K562 (cell line): Measurements from ENCODE around the gene PIH1D1. TPM values are rescaled to one million over a fixed set of nuclear protein-coding genes. Genes with fewer than 3 reads are reported as not detected.

Experiments used
- ATAC-seq: fragments of 200-7000 bp; cut with Tn5 transposase; 3 replicates; pipeline ENCODE4 v1.9.1; 2020; ENCODE audit warnings: moderate library complexity
- BruUV-seq: library from RNA; stranded (reverse); fragments of 400-500 nt; replicated peaks from 2 replicates; lab custom pipeline; 2021; lab: Mats Ljungman, UMichigan
- CTCF ChIA-PET: fragments of 300-600 bp; formaldehyde crosslinking; extraction: SDS; loops from one replicate; lab custom pipeline; 2021; ENCODE audit warnings: low intra/inter-chr PET ratio; lab: Yijun Ruan, JAX
- POLR2A ChIA-PET: fragments of 300-600, 350-650 bp; sonication (Branson Sonifier 250); formaldehyde crosslinking; extraction: SDS; loops from one replicate; lab custom pipeline; 2021; ENCODE audit warnings: antibody characterized with exemption, inconsistent platforms; lab: Yijun Ruan, JAX
- DNase-seq, 4 experiments: peaks; one replicate each; pipeline versions ENCODE4 v3.0.0 to v3.0.0-alpha.2; 2011 to 2018; ENCODE audit warnings: low spot score in 3 of 4, mixed read lengths in 3 of 4; ENCODE audit errors: extremely low read depth in 1 of 4
- FAIRE-seq: peaks from 2 replicates; lab custom pipeline; 2011; peaks lifted over from hg19 to GRCh38; lab: Jason Lieb, UNC
- H2AFZ ChIP-seq: 2 replicates; pipeline ENCODE4 v1.6.0; 2011; ENCODE audit warnings: low read depth, low read length, control low read depth, inconsistent platforms
- H3K27ac ChIP-seq: fragments of 200-600 bp; 3 replicates; pipeline ENCODE4 v1.8.0; 2011; ENCODE audit warnings: low read depth, mild to moderate bottlenecking, control low read depth, inconsistent platforms, low read length, moderate library complexity, mixed read lengths; ENCODE audit errors: extremely low read depth
- H3K27me3 ChIP-seq, 2 experiments: fragments of 300-600 bp in 1 of 2; 2 replicates in 1 of 2; 3 replicates in 1 of 2; pipeline versions ENCODE4 v1.6.0 to v1.8.0; 2011; ENCODE audit warnings: inconsistent platforms in 2 of 2, low read length in 2 of 2, mild to moderate bottlenecking in 1 of 2, mixed read lengths in 1 of 2, moderate library complexity in 1 of 2; ENCODE audit not compliant: control insufficient read depth in 2 of 2, insufficient read depth in 2 of 2
- H3K36me3 ChIP-seq: fragments of 300-600 bp; 3 replicates; pipeline ENCODE4 v1.8.0; 2011; ENCODE audit warnings: mild to moderate bottlenecking, low read length, inconsistent platforms; ENCODE audit not compliant: control insufficient read depth, insufficient read depth
- H3K4me1 ChIP-seq, 2 experiments: fragments of 200-600 bp in 1 of 2; replicated peaks in 1 of 2; 2 replicates in 1 of 2; 3 replicates in 1 of 2; pipeline versions ENCODE4 v1.5.1 to v1.8.0; 2011; ENCODE audit warnings: inconsistent platforms in 2 of 2, low read length in 2 of 2, mild to moderate bottlenecking in 1 of 2, mixed read lengths in 1 of 2, moderate library complexity in 1 of 2; ENCODE audit not compliant: control insufficient read depth in 2 of 2, insufficient read depth in 2 of 2
- H3K4me2 ChIP-seq: 2 replicates; pipeline ENCODE4 v1.6.1; 2011; ENCODE audit warnings: low read length, control low read depth, inconsistent platforms, mixed read lengths; ENCODE audit not compliant: insufficient read depth
- H3K4me3 ChIP-seq: fragments of 200-600 bp; sonication (generic), shearing (Covaris generic); 2 replicates; pipeline ENCODE4 v1.5.1; 2016; ENCODE audit warnings: control low read depth, inconsistent platforms
- H3K79me2 ChIP-seq: fragments of 200-600 bp; 3 replicates; pipeline ENCODE4 v1.8.0; 2011; ENCODE audit warnings: low read length, inconsistent platforms; ENCODE audit not compliant: control insufficient read depth, insufficient read depth
- H3K9ac ChIP-seq, 2 experiments: 2 replicates each; pipeline versions ENCODE4 v1.6.0 to v1.6.1; 2011; ENCODE audit warnings: low read depth in 2 of 2, low read length in 2 of 2, control low read depth in 1 of 2, inconsistent platforms in 1 of 2, mild to moderate bottlenecking in 1 of 2, mixed read lengths in 1 of 2; ENCODE audit not compliant: insufficient read depth in 1 of 2
- H3K9me1 ChIP-seq: one replicate; pipeline ENCODE4 v1.6.0; 2011; ENCODE audit warnings: inconsistent platforms, mild to moderate bottlenecking, low read length, moderate library complexity; ENCODE audit not compliant: control insufficient read depth, insufficient read depth
- H3K9me3 ChIP-seq: replicated peaks from 2 replicates; pipeline ENCODE4 v1.5.1; 2011; ENCODE audit warnings: low read depth, low read length, inconsistent platforms; ENCODE audit not compliant: control insufficient read depth, insufficient read depth
- H4K20me1 ChIP-seq: replicated peaks from 2 replicates; pipeline ENCODE4 v1.6.1; 2011; ENCODE audit warnings: low read length, inconsistent platforms, mixed read lengths; ENCODE audit not compliant: control insufficient read depth, insufficient read depth
- ATF4 ChIP-seq: fragments of 450-650 bp; formaldehyde crosslinking; IDR thresholded peaks from 2 replicates; pipeline ENCODE4 v1.4.0; 2022; ENCODE audit warnings: mild to moderate bottlenecking, moderate library complexity
- CREM ChIP-seq: IDR thresholded peaks from 2 replicates; pipeline ENCODE4 v1.6.1; 2014; ENCODE audit warnings: antibody characterized with exemption, low read depth
- E2F4 ChIP-seq: sonication (generic); formaldehyde crosslinking; IDR thresholded peaks from 2 replicates; pipeline ENCODE4 v1.8.0; 2022; ENCODE audit warnings: mild to moderate bottlenecking, low read depth, missing genetic modification reagents
- HDAC1 ChIP-seq, 2 experiments: fragments of 450-650 bp; IDR thresholded peaks; 2 replicates each; pipeline ENCODE4 v1.6.1; 2016 to 2017; ENCODE audit warnings: inconsistent platforms in 1 of 2, mild to moderate bottlenecking in 1 of 2, moderate library complexity in 1 of 2
- HDAC2 ChIP-seq: fragments of 450-650 bp; IDR thresholded peaks from 2 replicates; pipeline ENCODE4 v1.6.1; 2016; ENCODE audit warnings: mild to moderate bottlenecking
- HDAC6 ChIP-seq: IDR thresholded peaks from 2 replicates; pipeline ENCODE4 v1.6.1; 2012; ENCODE audit warnings: low read depth, mild to moderate bottlenecking, control low read depth, inconsistent platforms, low read length, moderate library complexity
- JUN ChIP-seq, 2 experiments: sonication (generic) in 1 of 2; formaldehyde crosslinking in 1 of 2; IDR thresholded peaks; 2 replicates each; pipeline versions ENCODE4 v1.6.1 to v1.8.0; 2012 to 2022; ENCODE audit warnings: borderline replicate concordance in 2 of 2, mild to moderate bottlenecking in 2 of 2, improper control_type of control experiment in 1 of 2, low read depth in 1 of 2, low read length in 1 of 2, missing genetic modification reagents in 1 of 2
- KDM1A ChIP-seq, 2 experiments: fragments of 450-650 bp; IDR thresholded peaks; 2 replicates each; pipeline ENCODE4 v1.6.1; 2016; ENCODE audit warnings: mild to moderate bottlenecking in 2 of 2
- MLLT1 ChIP-seq, 2 experiments: fragments of 450-650 bp; IDR thresholded peaks; 2 replicates each; pipeline ENCODE4 v1.6.1; 2016
- USF1 ChIP-seq: sonication (generic); formaldehyde crosslinking; IDR thresholded peaks from 2 replicates; pipeline ENCODE4 v1.9.0; 2022; ENCODE audit warnings: mild to moderate bottlenecking, missing genetic modification reagents
- ZBTB49 ChIP-seq: sonication (generic); formaldehyde crosslinking; IDR thresholded peaks from 2 replicates; pipeline ENCODE4 v1.8.0; 2022; ENCODE audit warnings: missing genetic modification reagents, mild to moderate bottlenecking, borderline replicate concordance
- ZNF436 ChIP-seq: fragments of 250-450, 450-650 bp; sonication (Bioruptor Pico); formaldehyde crosslinking; IDR thresholded peaks from 2 replicates; pipeline ENCODE4 v1.7.0; 2020; ENCODE audit warnings: mild to moderate bottlenecking
- ZNF668 ChIP-seq: fragments of 250-450 bp; sonication (Bioruptor Pico); IDR thresholded peaks from 2 replicates; pipeline ENCODE4 v1.8.0; 2022; ENCODE audit warnings: mild to moderate bottlenecking, inconsistent platforms
- WGBS: fragments of 100-300 bp; shearing (Covaris generic); methylation state at CpG from one replicate; pipeline ENCODE4 v1.1.6; 2016; ENCODE audit warnings: low coverage, mixed read lengths; ENCODE audit not compliant: insufficient coverage; ENCODE audit errors: missing lambda C conversion rate; 5-methylcytosine and 5-hydroxymethylcytosine counted together
- in situ Hi-C: fragments of 300-500 bp; cut with MboI; formaldehyde crosslinking; loops from 4 replicates; pipeline ENCODE4 v1.15.0; 2018; ENCODE audit warnings: inconsistent platforms, mixed read lengths
- intact Hi-C: fragments of 100-400 bp; cut with micrococcal nuclease; formaldehyde crosslinking; loops from 2 replicates; pipeline ENCODE4 v1.14.2; 2022
- polyA plus RNA-seq, 8 experiments: library from polyadenylated mRNA; depleted of rRNA in 4 of 8; stranded (reverse) in 5 of 8; unstranded in 3 of 8; fragments of >200 nt; fragmentation: Nextera tagmentation in 2 of 8; fragmentation: Illumina TruSeq in 1 of 8; extraction: Ambion mirVana in 2 of 8; extraction: Trizol in 1 of 8; gene quantifications; 2 replicates each; pipeline versions ENCODE4 v1.2.1 to v1.2.3, GENCODE V29; 2011 to 2014; ENCODE audit warnings: inconsistent platforms in 1 of 8, missing spikeins in 1 of 8
- total RNA-seq, 7 experiments: library from RNA; depleted of rRNA in 6 of 7; stranded (reverse); fragments of >200 nt in 6 of 7; fragmentation: Illumina TruSeq in 2 of 7; extraction: Trizol in 2 of 7; gene quantifications; 2 replicates each; pipeline versions ENCODE4 v1.2.1 to v1.2.3, GENCODE V29; 2011 to 2021; ENCODE audit warnings: low replicate concordance in 1 of 7

Gene PIH1D1
- total and polyA plus RNA-seq, 9 of the 15 experiments (the other 6 are each of a cell fraction or from before 2014, with no cell fraction given), result 26.5 to 224 (median 137) TPM

GRCh38 chr19:49422407-49423070, 29.1 kb downstream of the PIH1D1 start (continued):
- TF ChIP-seq ATF4 (CRISPR knock-in tag), result no peak
- TF ChIP-seq USF1 (CRISPR knock-in tag), result peak; percentile 19; the same call in 1 of the 2 replicates
- peak; percentile 71; the same call in 1 of the 2 replicates for TF ChIP-seq E2F4 (CRISPR knock-in tag)
- peak; percentile 85 for TF ChIP-seq CREM
- peak; percentile 67; the same call in 1 of the 2 replicates for TF ChIP-seq HDAC6
- TF ChIP-seq HDAC2, result peak; percentile 81

GRCh38 chr19:49421878-49422202, 29.8 kb downstream of the PIH1D1 start:
- intact Hi-C loops (loop anchor here (2.0 kb wide), 1 partner anchor 21 kb away; no protein-coding TSS in a partner anchor), in situ Hi-C loops (no loop called here)
- CTCF ChIA-PET, result no interaction called here
- H3K4me3 ChIP-seq, result no peak overlapping the region
- BruUV-seq, result no TSS peak
- H3K4me2 ChIP-seq, result peak overlapping the region; percentile 75
- H3K36me3 ChIP-seq, result no peaks in the 10 kb centered on the region
- no CpG with 5 or more reads among the region's 3 CpGs for WGBS
- H2AFZ ChIP-seq, result no peak overlapping the region
- H3K4me1 ChIP-seq, result peaks cover 44 to 54% of the 10 kb centered on the region in 2 experiments
- H3K27ac ChIP-seq, result no peak overlapping the region
- POLR2A ChIA-PET, result interaction anchor here (1.0 to 1.2 kb wide), 2 partner anchors 10 to 14 kb away, joined by 4 to 5 read pairs; no protein-coding TSS in a partner anchor
- no peak for FAIRE-seq
- H3K27me3 ChIP-seq, result no peaks in the 10 kb centered on the region
- H3K9ac ChIP-seq, result no peak overlapping the region
- no peaks in the 10 kb centered on the region for H3K9me3 ChIP-seq
- H3K79me2 ChIP-seq, result no peaks in the 10 kb centered on the region
- no peaks in the 10 kb centered on the region for H3K9me1 ChIP-seq
- no peak for DNase-seq
- no peaks in the 10 kb centered on the region for H4K20me1 ChIP-seq
- no peak for ATAC-seq
- 0 out of 4 replicates have a peak, but pooled peaks of 1 of the 2 experiments have one; percentile 3 for TF ChIP-seq KDM1A (IDR thresholded peaks at IDR 0.05)
- peak in 1 of 2 experiments; percentile 11; a peak in 1 of 4 replicates for TF ChIP-seq HDAC1 (IDR thresholded peaks at IDR 0.05)
- TF ChIP-seq MLLT1 (IDR thresholded peaks at IDR 0.05), result peak in 1 of 2 experiments; percentile 31; a peak in 1 of 4 replicates
- no peak for TF ChIP-seq JUN (IDR thresholded peaks at IDR 0.05; ENCODE audit: borderline replicate concordance, low read depth, low read length)
- no peak for TF ChIP-seq JUN (CRISPR knock-in tag; IDR thresholded peaks at IDR 0.05; ENCODE audit: borderline replicate concordance)
- TF ChIP-seq ZNF436, result no peak
- no peak for TF ChIP-seq ZBTB49 (CRISPR knock-in tag)
- TF ChIP-seq ZNF668 (CRISPR knock-in tag), result no peak
